Sigmoid colon (tissue), 7 donors: Measurements from ENCODE around the gene LAMA3. TPM values are rescaled to one million over a fixed set of nuclear protein-coding genes. Genes with fewer than 3 reads are reported as not detected.
A peak's percentile ranks its signal among the peaks of the same experiment; 100 is the strongest.

Experiments used
- DNase-seq: peaks from one replicate; pipeline ENCODE4 v3.0.0-alpha.2; 2019
- H3K27ac ChIP-seq, 4 donors: fragments of 200-600 bp; sonication (generic); one replicate each; pipeline ENCODE4 v1.5.1; 2016 to 2019; ENCODE audit warnings: mild to moderate bottlenecking in 1 of 4
- H3K27me3 ChIP-seq, 3 donors: fragments of 200-600 bp; sonication (generic); one replicate each; pipeline ENCODE4 v1.5.1; 2019; ENCODE audit warnings: mild to moderate bottlenecking in 1 of 3
- H3K36me3 ChIP-seq, 4 donors: fragments of 200-600 bp; sonication (generic); one replicate each; pipeline ENCODE4 v1.5.1; 2016 to 2019
- H3K4me1 ChIP-seq, 4 donors: fragments of 200-600 bp; sonication (generic); one replicate each; pipeline ENCODE4 v1.5.1; 2017 to 2019
- H3K4me3 ChIP-seq, 4 donors: fragments of 200-600 bp; sonication (generic); one replicate each; pipeline ENCODE4 v1.5.1; 2017 to 2019; ENCODE audit warnings: mild to moderate bottlenecking in 2 of 4, moderate library complexity in 1 of 4
- H3K9me3 ChIP-seq, 4 donors: fragments of 200-600 bp in 3 of 4; sonication (generic) in 3 of 4; one replicate each; pipeline versions ENCODE4 v1.5.1 to v1.6.1; 2013 to 2019
- EP300 ChIP-seq, 4 donors: sonication (generic); formaldehyde crosslinking; IDR thresholded peaks; one replicate each; pipeline ENCODE4 v1.6.1; 2017; ENCODE audit warnings: antibody characterized with exemption in 4 of 4
- POLR2A ChIP-seq, 2 donors: fragments of 450-650 bp; IDR thresholded peaks; one replicate each; pipeline ENCODE4 v1.6.1; 2016; ENCODE audit warnings: antibody characterized with exemption in 2 of 2, mild to moderate bottlenecking in 2 of 2, moderate library complexity in 2 of 2
- POLR2AphosphoS5 ChIP-seq, 4 donors: sonication (generic); formaldehyde crosslinking; IDR thresholded peaks; one replicate each; pipeline ENCODE4 v1.6.1; 2017; ENCODE audit warnings: antibody characterized with exemption in 4 of 4
- WGBS, 2 donors: extraction: QIAGEN DNeasy Blood & Tissue Kit; methylation state at CpG; one replicate each; pipeline ENCODE4 v1.1.7; 2013; 5-methylcytosine and 5-hydroxymethylcytosine counted together
- intact Hi-C: fragments of 100-400 bp; cut with DNase I; formaldehyde crosslinking; loops from one replicate; pipeline ENCODE4 v1.15.1; 2023
- polyA plus RNA-seq, 3 donors: library from polyadenylated mRNA; stranded (reverse); fragments of 200-250 nt; gene quantifications; one replicate each; pipeline ENCODE4 v1.2.3, GENCODE V29; 2013
- total RNA-seq, 4 donors: library from RNA; depleted of rRNA; stranded (reverse); fragments of >200 nt; gene quantifications; one replicate each; pipeline ENCODE4 v1.1.0, GENCODE V29; 2016
- TF ChIP-seq, protein P1 (sequence below), 4 experiments: fragments of 450-650 bp in 3 of 4; fragments of 200-600 bp in 1 of 4; IDR thresholded peaks; one replicate each; pipeline ENCODE4 v1.5.1; 2016 to 2019; ENCODE audit warnings: antibody characterized with exemption in 4 of 4, mild to moderate bottlenecking in 3 of 4, moderate library complexity in 2 of 4
- donor health status: healthy with polysubstance abuse.
- donor health status: Bipolar disorder and iron deficiency.
- donor health status: healthy.

Gene LAMA3
- total and polyA plus RNA-seq, 7 donors: 6.0 to 19.9 (median 14.1) TPM

GRCh38 chr18:23758281-23758680, 69.0 kb downstream of the LAMA3 start:
- Histone ChIP-seq H3K36me3 (no peaks in the 10 kb centered on the region), H3K9me3 (no peaks in the 10 kb centered on the region), H3K27me3 (no peaks in the 10 kb centered on the region), H3K27ac (no peak overlapping the region), H3K4me1 (peaks cover 0 to 3% (median 2%) of the 10 kb centered on the region in 4 donors), H3K4me3 (no peak overlapping the region)
- TF ChIP-seq POLR2AphosphoS5 (IDR thresholded peaks at IDR 0.05) (no peak), EP300 (IDR thresholded peaks at IDR 0.05) (no peak), POLR2A (IDR thresholded peaks at IDR 0.05) (no peak)
- TF ChIP-seq, protein P1, sequence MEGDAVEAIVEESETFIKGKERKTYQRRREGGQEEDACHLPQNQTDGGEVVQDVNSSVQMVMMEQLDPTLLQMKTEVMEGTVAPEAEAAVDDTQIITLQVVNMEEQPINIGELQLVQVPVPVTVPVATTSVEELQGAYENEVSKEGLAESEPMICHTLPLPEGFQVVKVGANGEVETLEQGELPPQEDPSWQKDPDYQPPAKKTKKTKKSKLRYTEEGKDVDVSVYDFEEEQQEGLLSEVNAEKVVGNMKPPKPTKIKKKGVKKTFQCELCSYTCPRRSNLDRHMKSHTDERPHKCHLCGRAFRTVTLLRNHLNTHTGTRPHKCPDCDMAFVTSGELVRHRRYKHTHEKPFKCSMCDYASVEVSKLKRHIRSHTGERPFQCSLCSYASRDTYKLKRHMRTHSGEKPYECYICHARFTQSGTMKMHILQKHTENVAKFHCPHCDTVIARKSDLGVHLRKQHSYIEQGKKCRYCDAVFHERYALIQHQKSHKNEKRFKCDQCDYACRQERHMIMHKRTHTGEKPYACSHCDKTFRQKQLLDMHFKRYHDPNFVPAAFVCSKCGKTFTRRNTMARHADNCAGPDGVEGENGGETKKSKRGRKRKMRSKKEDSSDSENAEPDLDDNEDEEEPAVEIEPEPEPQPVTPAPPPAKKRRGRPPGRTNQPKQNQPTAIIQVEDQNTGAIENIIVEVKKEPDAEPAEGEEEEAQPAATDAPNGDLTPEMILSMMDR (IDR thresholded peaks at IDR 0.05): no peak
- 87 to 88% methylated on average over 14 of the region's 14 CpGs for WGBS, 2 donors
- no peak for DNase-seq
- intact Hi-C loops: no loop called here

DNA sequence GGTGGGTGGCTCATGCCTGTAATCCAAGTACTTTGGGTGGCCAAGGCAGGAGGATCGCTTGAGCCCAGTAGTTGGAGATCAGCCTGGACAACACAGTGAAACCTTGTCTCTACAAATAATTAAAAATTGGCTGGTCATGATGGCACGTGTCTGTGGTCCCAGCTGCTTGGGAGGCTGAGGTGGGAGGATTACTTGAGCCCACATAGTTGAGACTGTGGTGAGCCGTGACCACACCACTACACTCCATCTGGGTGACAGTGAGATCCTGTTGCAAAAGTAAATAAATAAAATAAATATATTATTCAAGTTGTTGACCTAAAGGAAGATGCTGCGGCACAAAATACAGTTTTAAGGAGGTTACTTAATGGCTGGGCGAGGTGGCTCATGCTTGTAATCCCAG, 72.7 kb downstream of the LAMA3 start:
- intact Hi-C loops: no loop called here
- DNase-seq: no peak
- H3K36me3 ChIP-seq: no peaks in the 10 kb centered on the region
- TF ChIP-seq EP300 (IDR thresholded peaks at IDR 0.05) (no peak), POLR2AphosphoS5 (IDR thresholded peaks at IDR 0.05) (no peak), POLR2A (IDR thresholded peaks at IDR 0.05) (no peak)
- TF ChIP-seq, protein P1 (IDR thresholded peaks at IDR 0.05): no peak
- WGBS, 2 donors: 90% methylated on average over 5 of the region's 5 CpGs
- no peaks in the 10 kb centered on the region for H3K9me3 ChIP-seq
- no peak overlapping the region for H3K27ac ChIP-seq
- H3K27me3 ChIP-seq: no peaks in the 10 kb centered on the region
- H3K4me3 ChIP-seq: no peak overlapping the region
- no peaks in the 10 kb centered on the region for H3K4me1 ChIP-seq

DNA sequence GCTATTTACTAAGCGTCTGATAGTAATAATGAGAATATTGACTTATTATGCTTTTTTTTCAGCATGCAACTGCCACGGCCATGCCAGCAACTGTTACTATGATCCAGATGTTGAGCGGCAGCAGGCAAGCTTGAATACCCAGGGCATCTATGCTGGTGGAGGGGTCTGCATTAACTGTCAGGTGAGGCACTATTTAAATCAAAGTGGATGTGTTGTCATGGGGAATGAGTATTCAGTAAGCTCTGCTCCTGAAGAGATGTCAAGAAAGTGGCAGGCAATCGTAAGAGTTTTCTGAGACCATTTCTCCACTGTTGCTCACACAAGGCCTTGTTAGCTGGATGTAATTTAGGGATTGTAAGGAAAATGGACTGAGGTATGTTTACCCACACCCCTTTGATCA, 74.1 kb downstream of the LAMA3 start:
- Histone ChIP-seq H3K27me3 (no peaks in the 10 kb centered on the region), H3K27ac (no peak overlapping the region), H3K4me1 (no peaks in the 10 kb centered on the region), H3K36me3 (no peaks in the 10 kb centered on the region), H3K9me3 (no peaks in the 10 kb centered on the region), H3K4me3 (no peak overlapping the region)
- intact Hi-C loops: no loop called here
- TF ChIP-seq EP300 (IDR thresholded peaks at IDR 0.05) (no peak), POLR2A (IDR thresholded peaks at IDR 0.05) (no peak), POLR2AphosphoS5 (IDR thresholded peaks at IDR 0.05) (no peak)
- TF ChIP-seq, protein P1 (IDR thresholded peaks at IDR 0.05): no peak
- DNase-seq: no peak
- WGBS, 2 donors: 95 to 98% methylated on average over 4 of the region's 4 CpGs

- DNase-seq: no peak
- 92 to 93% methylated on average over 1 of the region's 1 CpG for WGBS, 2 donors
- intact Hi-C loops: no loop called here
- Histone ChIP-seq H3K4me1 (no peaks in the 10 kb centered on the region), H3K27ac (no peak overlapping the region), H3K9me3 (no peaks in the 10 kb centered on the region), H3K4me3 (no peak overlapping the region), H3K27me3 (no peaks in the 10 kb centered on the region), H3K36me3 (no peaks in the 10 kb centered on the region)
- TF ChIP-seq, protein P1 (IDR thresholded peaks at IDR 0.05): no peak
- TF ChIP-seq POLR2AphosphoS5 (IDR thresholded peaks at IDR 0.05) (no peak), EP300 (IDR thresholded peaks at IDR 0.05) (no peak), POLR2A (IDR thresholded peaks at IDR 0.05) (no peak)
Measured at GRCh38 chr18:23765931-23766330, 76.7 kb downstream of the LAMA3 start.

DNA sequence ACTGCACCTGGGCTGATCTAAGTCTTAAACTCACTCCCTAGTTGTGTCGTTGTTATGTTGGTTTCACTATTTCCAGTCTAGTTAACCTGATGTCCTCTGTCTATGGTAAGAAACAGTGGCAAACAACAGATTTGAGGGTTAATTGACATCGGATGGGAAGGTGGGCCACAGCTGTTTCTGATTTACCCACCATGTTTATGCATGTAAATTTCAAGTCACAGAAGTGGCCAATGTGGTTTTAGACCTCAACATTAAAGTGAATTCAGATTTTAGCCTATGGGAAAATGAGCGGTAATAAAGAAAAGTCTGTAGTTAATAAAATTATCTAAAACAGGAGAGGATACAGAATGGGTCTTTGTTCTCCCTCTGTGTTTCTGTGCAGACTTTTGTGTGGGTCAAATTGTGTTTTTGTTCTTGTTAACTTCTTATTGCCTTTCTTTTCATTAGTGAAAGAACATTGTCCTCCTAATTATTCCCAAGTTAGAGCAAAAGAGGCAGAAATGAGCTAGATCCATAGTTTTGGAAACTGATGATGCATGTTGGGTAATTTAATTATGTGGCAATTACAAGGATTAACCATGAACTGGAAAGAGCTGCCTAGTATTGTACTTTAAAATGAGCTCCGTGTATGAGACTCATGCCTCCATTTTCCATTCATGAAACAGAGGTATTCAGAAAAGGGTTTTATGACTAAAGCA, 83.2 kb downstream of the LAMA3 start:
- Histone ChIP-seq H3K4me3 (no peak overlapping the region), H3K9me3 (no peaks in the 10 kb centered on the region), H3K4me1 (no peaks in the 10 kb centered on the region), H3K27ac (peak overlapping the region in 1 of 4 donors; percentile 11), H3K36me3 (no peaks in the 10 kb centered on the region), H3K27me3 (no peaks in the 10 kb centered on the region)
- no peak for DNase-seq
- intact Hi-C loops: no loop called here
- TF ChIP-seq POLR2AphosphoS5 (IDR thresholded peaks at IDR 0.05) (no peak), POLR2A (IDR thresholded peaks at IDR 0.05) (no peak), EP300 (IDR thresholded peaks at IDR 0.05) (no peak)
- TF ChIP-seq, protein P1 (IDR thresholded peaks at IDR 0.05): no peak
- WGBS, 2 donors: 84 to 90% methylated on average over 4 of the region's 4 CpGs
